DOHH2 (cell line): ENCODE data around the gene NMNAT2.

Experiments used
- H3F3A ChIP-seq: fragments of 200-600 bp; sonication (generic), shearing (Covaris generic); 2 replicates; pipeline ENCODE4 v1.6.0; 2016; ENCODE audit warnings: antibody characterized with exemption, mild to moderate bottlenecking; ENCODE audit not compliant: control insufficient read depth, insufficient read depth
- H3K27ac ChIP-seq: fragments of 200-600 bp; sonication (generic); 2 replicates; pipeline ENCODE4 v1.5.1; 2014; ENCODE audit warnings: low read depth, mild to moderate bottlenecking, low read length, moderate library complexity
- H3K27me3 ChIP-seq: fragments of 200-600 bp; sonication (generic); 2 replicates; pipeline ENCODE4 v1.6.1; 2014; ENCODE audit warnings: mild to moderate bottlenecking, low read length, mixed read lengths; ENCODE audit not compliant: control insufficient read depth
- H3K36me3 ChIP-seq: fragments of 200-600 bp; sonication (generic); 2 replicates; pipeline ENCODE4 v1.6.1; 2014; ENCODE audit warnings: mild to moderate bottlenecking, low read length, moderate library complexity, mixed read lengths; ENCODE audit not compliant: control insufficient read depth
- H3K4me1 ChIP-seq: fragments of 200-600 bp; sonication (generic); 2 replicates; pipeline ENCODE4 v1.6.1; 2014; ENCODE audit warnings: mild to moderate bottlenecking, low read length, mixed read lengths; ENCODE audit not compliant: control insufficient read depth
- H3K4me2 ChIP-seq: fragments of 200-600 bp; sonication (generic); 2 replicates; pipeline ENCODE4 v1.6.0; 2014; ENCODE audit warnings: mild to moderate bottlenecking, low read length, moderate library complexity
- H3K4me3 ChIP-seq: fragments of 200-600 bp; sonication (generic); 2 replicates; pipeline ENCODE4 v1.5.1; 2014; ENCODE audit warnings: mild to moderate bottlenecking, low read length, mixed read lengths
- H3K79me2 ChIP-seq: fragments of 200-600 bp; sonication (generic); 2 replicates; pipeline ENCODE4 v1.6.1; 2014; ENCODE audit warnings: mild to moderate bottlenecking, low read length, mixed read lengths; ENCODE audit not compliant: control insufficient read depth
- H3K9me2 ChIP-seq: fragments of 200-600 bp; sonication (generic); replicated peaks from 2 replicates; pipeline ENCODE4 v1.6.1; 2014; ENCODE audit warnings: mild to moderate bottlenecking, low read length, mixed read lengths; ENCODE audit not compliant: control insufficient read depth
- H3K9me3 ChIP-seq: fragments of 200-600 bp; sonication (generic); 2 replicates; pipeline ENCODE4 v1.6.1; 2014; ENCODE audit warnings: antibody characterized with exemption, low read length, mixed read lengths; ENCODE audit not compliant: control insufficient read depth, insufficient read depth
- H4K20me1 ChIP-seq: fragments of 200-600 bp; sonication (generic); 2 replicates; pipeline ENCODE4 v1.6.0; 2014; ENCODE audit warnings: low read depth, mild to moderate bottlenecking, antibody characterized with exemption, low read length, moderate library complexity; ENCODE audit not compliant: control insufficient read depth, insufficient read depth
- CTCF ChIP-seq: fragments of 200-600 bp; sonication (generic); IDR thresholded peaks from one replicate; pipeline ENCODE4 v1.5.1; 2014; ENCODE audit warnings: antibody characterized with exemption, mild to moderate bottlenecking, low read depth, low read length; ENCODE audit not compliant: poor library complexity, severe bottlenecking
- EZH2phosphoT487 ChIP-seq: fragments of 200-600 bp; sonication (generic); IDR thresholded peaks from 2 replicates; pipeline ENCODE4 v1.6.1; 2017; ENCODE audit warnings: borderline replicate concordance, mild to moderate bottlenecking, antibody characterized with exemption, low read length, moderate library complexity, mixed read lengths

The NMNAT2 gene

DNA sequence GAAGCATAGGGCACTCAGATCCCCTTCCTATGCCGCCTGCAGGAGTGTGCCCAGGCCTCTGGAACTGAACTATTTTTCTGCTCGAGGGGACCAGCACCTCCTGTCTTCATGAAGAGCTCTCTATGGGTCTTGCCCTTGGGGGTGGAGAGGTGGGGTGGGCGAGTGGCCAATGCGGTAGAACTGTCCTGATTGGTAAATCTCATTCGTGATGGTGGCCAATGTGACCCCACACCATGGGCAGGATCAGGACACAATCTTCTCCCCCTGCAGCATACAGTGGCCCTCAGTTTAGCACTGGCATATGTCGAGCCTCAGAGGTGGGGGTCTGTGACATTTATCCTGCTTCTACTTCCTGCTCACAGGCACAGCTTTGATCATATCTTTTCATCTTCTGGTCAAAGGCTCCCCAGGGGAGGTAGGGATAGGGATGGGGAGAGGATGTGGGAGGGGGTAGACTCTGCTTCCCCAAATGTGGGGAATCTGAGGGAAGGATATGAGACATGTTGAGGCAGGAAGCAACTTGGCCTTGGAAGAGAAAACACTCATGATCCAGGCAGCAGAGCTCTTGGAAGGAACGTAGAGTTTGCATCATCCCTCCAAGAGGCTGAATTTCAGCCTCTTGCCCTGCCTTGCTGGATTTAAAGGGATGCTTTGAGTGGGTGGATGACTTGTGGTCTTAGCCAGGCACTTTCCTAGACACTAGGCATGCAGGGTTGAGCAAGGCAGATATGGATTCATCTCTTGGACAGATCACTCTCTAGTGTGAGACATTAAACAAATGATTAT lies 150.3 kb downstream of the NMNAT2 start:
- Histone ChIP-seq H3K9me2 (no peaks in the 10 kb centered on the region), H3K4me2 (no peak overlapping the region), H3K27me3 (peaks cover 13% of the 10 kb centered on the region), H4K20me1 (no peaks in the 10 kb centered on the region), H3K4me3 (no peak overlapping the region), H3K27ac (no peak overlapping the region), H3K36me3 (no peaks in the 10 kb centered on the region), H3K4me1 (no peaks in the 10 kb centered on the region), H3K9me3 (no peaks in the 10 kb centered on the region), H3F3A (no peaks in the 10 kb centered on the region), H3K79me2 (no peaks in the 10 kb centered on the region)
- TF ChIP-seq EZH2phosphoT487 (no peak), CTCF (no peak)

- Histone ChIP-seq H3K4me2 (no peak overlapping the region), H3K36me3 (no peaks in the 10 kb centered on the region), H3K9me2 (no peaks in the 10 kb centered on the region), H3K27ac (no peak overlapping the region), H3K79me2 (no peaks in the 10 kb centered on the region), H3F3A (no peaks in the 10 kb centered on the region), H3K27me3 (peaks cover 17% of the 10 kb centered on the region), H3K4me3 (no peak overlapping the region), H3K4me1 (no peaks in the 10 kb centered on the region), H4K20me1 (no peaks in the 10 kb centered on the region), H3K9me3 (no peaks in the 10 kb centered on the region)
- TF ChIP-seq EZH2phosphoT487 (no peak), CTCF (no peak)
Measured at GRCh38 chr1:183263886-183264602, 154.1 kb downstream of the NMNAT2 start.

GRCh38 chr1:183262628-183263200 lies 155.5 kb downstream of the NMNAT2 start:
- Histone ChIP-seq H4K20me1 (no peaks in the 10 kb centered on the region), H3K36me3 (no peaks in the 10 kb centered on the region), H3K4me2 (no peak overlapping the region), H3K27me3 (peaks cover 17% of the 10 kb centered on the region), H3K79me2 (no peaks in the 10 kb centered on the region), H3K27ac (no peak overlapping the region), H3K9me2 (no peaks in the 10 kb centered on the region), H3F3A (no peaks in the 10 kb centered on the region), H3K4me1 (no peaks in the 10 kb centered on the region), H3K4me3 (no peak overlapping the region), H3K9me3 (no peaks in the 10 kb centered on the region)
- TF ChIP-seq CTCF: no peak
- no peak for TF ChIP-seq EZH2phosphoT487
